ENCODE data around the gene PLA2G6. TPM values are rescaled to one million over a fixed set of nuclear protein-coding genes. Genes with fewer than 3 reads are reported as not detected.
A peak's percentile ranks its signal among the peaks of the same experiment; 100 is the strongest.

Gene PLA2G6
- total RNA-seq, 2 donors from 2014 or later = 36.6 to 90.7 TPM

DNA sequence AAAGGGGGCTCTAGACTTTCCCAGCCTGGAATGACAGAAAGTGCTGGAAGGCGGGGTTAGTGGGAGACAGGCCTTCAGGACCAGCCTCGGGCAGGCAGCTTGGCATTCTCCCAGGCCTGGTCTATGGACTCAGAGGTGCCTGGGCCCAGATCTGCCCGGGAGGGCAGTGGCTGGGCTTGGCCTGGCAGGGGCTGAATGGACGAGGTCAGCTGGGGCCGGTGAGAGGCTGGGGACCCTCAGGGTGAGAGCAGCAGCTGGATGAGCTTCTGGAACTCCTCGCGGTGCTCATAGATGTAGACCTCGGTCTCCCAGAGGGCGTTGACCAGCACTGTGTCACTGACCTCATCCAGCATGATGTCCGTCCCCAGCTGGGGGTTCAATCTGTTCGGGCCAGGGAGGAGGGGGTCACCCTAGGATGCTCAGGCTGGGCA lies 69.7 kb downstream of the PLA2G6 start:
- Mint-ChIP-seq H3K27ac (no peak overlapping the region), H3K4me1 (peaks cover 5% of the 10 kb centered on the region), H3K4me3 (no peak overlapping the region), H3K9me3 (no peaks in the 10 kb centered on the region), H3K36me3 (ENCODE audit: low read depth) (peaks cover 6% of the 10 kb centered on the region), H3K27me3 (no peaks in the 10 kb centered on the region)
- no peak for ATAC-seq (replicated peaks)

DNA sequence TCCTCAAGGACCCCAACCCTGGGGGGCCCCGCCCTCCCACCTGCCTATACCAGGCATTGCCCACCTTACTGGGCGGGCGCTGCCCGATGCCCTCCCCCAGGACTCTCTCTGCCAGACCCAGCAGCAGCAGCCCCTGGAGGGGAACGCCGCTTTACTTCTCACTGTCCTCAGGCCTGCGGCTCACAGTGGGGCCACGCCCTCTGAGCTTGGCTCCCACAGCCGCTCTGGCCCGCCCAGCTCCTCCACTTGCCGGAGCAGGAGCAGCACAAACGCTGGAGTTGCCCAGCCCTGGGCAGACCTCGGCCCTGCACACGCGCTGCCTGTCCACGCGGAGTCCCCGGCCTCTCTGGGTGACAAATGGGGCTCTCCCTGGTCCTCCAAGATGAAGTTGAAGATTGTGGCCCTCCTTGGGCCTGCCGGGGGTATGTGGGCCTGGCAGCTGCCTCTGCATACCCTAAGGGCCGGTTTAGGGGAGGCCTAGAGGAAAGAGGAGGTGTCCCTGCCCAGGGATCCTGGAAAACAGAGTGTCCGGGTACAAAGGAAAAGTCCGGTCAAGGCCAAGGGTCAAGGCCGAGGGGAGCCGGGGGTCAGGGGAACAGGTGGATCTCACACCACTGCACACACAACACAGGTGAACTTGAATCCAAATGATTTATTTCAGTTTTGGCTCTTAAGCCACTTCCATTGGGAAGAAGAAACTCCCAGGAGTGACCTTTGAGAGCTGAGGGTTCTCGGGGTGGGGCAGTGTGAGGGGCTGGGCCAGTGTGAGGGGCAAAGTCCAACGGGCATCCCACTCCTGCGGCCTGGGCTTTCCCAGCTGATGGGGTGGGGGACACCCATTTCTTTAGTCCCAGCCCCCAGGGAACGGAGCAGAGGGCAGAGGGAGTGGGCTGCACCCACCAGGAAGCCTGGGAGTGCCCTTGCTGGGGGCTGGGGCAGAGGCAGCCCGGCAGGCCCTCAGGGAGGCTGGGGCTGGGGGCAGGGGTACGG lies 70.5 kb downstream of the PLA2G6 start:
- peaks cover 6% of the 10 kb centered on the region for H3K36me3 Mint-ChIP-seq (ENCODE audit: low read depth)
- H3K4me3 Mint-ChIP-seq = no peak overlapping the region
- H3K27me3 Mint-ChIP-seq = no peaks in the 10 kb centered on the region
- peaks cover 5% of the 10 kb centered on the region for H3K4me1 Mint-ChIP-seq
- ATAC-seq (replicated peaks) = no peak
- H3K27ac Mint-ChIP-seq = no peak overlapping the region
- H3K9me3 Mint-ChIP-seq = no peaks in the 10 kb centered on the region

DNA sequence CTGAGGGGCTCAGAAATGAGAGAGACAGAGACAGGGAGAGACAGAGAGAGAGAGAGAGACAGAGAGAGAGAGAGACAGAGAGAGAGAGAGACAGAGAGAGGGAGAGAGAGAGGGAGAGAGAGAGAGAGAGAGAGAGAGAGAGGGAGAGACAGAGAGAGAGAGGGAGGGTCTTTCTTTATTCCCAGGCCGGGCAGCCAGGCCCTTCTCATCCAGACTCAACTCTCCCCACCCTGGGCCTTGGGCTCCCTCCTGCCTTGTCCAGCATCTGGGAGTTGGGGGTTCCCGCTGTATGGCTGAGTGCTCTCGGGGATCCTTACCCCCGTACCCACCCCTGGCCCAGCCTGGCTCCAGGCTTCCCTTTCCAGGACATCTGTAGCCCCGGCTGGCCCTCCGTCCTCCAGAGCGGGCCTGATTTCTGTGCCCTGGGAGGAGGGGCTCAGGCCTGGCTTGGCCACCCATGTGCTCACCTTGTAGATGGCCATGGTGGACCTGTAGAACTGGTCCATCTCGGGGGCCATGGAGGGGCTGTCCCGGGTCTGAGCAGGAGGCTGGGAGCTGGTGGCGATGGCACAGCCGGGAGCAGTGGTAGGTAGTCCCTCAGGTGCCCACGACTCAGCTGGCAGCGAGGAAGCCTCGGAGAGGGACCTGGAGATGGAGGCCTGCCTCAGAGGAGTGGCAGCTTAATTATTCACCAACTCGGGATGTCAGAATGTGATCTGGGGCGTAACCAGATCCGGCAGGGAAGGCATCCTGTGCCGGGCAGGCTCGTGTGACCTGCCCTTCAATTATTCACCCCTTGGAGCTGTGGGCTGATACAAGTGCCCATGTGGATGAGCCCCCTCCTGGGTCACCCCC lies 71.4 kb downstream of the PLA2G6 start, which contains the start of gene BAIAP2L2:
Gene BAIAP2L2 (minus strand): TSS at position 677 of the 855 bp plus-strand sequence. CDS start 159 bp downstream, at position 518.
- Mint-ChIP-seq H3K4me3 (no peak within 1 kb of the TSS), H3K36me3 (ENCODE audit: low read depth) (peaks cover 6% of the 10 kb centered on the region), H3K9me3 (no peaks in the 10 kb centered on the region), H3K4me1 (peaks cover 5% of the 10 kb centered on the region), H3K27ac (no peak within 1 kb of the TSS), H3K27me3 (no peaks in the 10 kb centered on the region)
- no peak for ATAC-seq (replicated peaks)

DNA sequence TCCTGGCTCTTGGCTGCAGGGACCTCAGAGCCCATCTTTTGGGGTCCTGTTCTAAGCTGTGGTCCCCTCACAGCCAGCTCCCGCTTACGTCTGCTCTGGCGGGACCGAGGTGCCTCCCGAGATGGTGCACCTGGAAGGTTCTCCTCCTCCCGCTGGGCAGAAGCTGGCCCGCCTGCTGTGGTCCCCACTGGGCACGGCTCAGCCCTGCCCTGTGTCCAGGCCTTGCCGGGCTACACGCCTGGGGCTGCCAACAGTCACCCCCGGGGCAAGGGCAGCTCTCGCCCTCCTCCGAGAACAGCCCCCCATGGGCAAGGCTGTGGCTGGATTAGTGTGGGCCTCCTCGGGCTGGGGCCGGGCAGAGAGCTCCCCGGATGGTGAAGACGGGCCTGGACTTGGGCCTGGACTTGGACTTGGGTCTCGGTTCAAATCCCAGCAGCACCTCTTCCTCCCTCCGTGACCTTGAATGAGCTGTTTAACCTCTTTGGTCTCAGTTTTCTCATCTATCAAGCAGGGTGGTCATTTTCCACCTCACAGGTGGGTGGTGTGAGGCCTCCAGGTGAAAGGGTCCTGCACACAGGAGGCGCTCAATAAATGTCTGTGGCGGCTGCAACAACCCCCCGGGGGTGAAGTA lies 72.1 kb downstream of the PLA2G6 start:
- Mint-ChIP-seq H3K36me3 (ENCODE audit: low read depth) (peaks cover 4% of the 10 kb centered on the region), H3K27ac (no peak overlapping the region), H3K27me3 (no peaks in the 10 kb centered on the region), H3K4me3 (no peak overlapping the region), H3K4me1 (peaks cover 8% of the 10 kb centered on the region), H3K9me3 (no peaks in the 10 kb centered on the region)
- ATAC-seq (replicated peaks) = no peak

DNA sequence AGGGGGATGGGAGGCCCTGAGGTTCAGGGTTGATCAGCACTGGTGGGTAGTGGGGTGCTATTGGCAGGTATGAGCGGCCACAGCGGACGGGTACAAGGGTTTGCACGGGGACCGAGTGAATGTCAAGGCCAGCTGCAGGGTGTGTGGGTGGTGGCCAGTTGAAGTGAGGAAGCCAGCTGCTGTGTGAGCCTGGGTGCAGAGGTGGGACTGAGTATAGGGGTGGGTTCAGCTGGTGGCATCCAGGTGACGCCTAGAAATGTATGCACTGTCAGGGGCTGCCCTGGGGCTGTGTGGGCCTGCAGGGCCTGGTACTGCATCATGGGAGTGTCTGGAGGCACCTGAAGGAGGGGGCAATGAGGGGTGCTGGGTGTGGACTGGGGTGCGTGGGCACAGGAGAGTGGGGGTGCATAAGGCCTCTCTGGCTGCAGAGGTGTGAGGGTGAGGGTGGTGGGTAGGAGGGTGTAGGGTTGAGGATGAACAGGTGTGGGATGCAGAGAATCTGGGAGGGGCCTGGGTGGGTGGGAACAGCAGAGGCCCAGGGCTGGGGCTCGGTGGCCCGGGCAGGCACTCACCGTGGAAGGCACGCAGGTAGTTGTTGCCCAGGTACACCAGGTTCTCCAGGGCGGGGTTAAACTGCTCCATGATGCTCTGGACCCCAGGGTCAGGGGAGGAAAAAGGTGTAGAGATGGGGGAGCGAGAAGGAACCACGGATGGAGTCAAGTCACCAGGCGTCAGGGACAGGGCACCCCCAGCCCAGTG lies 72.9 kb downstream of the PLA2G6 start:
- ATAC-seq (replicated peaks) = no peak
- H3K27ac Mint-ChIP-seq = no peak overlapping the region
- no peaks in the 10 kb centered on the region for H3K27me3 Mint-ChIP-seq

DNA sequence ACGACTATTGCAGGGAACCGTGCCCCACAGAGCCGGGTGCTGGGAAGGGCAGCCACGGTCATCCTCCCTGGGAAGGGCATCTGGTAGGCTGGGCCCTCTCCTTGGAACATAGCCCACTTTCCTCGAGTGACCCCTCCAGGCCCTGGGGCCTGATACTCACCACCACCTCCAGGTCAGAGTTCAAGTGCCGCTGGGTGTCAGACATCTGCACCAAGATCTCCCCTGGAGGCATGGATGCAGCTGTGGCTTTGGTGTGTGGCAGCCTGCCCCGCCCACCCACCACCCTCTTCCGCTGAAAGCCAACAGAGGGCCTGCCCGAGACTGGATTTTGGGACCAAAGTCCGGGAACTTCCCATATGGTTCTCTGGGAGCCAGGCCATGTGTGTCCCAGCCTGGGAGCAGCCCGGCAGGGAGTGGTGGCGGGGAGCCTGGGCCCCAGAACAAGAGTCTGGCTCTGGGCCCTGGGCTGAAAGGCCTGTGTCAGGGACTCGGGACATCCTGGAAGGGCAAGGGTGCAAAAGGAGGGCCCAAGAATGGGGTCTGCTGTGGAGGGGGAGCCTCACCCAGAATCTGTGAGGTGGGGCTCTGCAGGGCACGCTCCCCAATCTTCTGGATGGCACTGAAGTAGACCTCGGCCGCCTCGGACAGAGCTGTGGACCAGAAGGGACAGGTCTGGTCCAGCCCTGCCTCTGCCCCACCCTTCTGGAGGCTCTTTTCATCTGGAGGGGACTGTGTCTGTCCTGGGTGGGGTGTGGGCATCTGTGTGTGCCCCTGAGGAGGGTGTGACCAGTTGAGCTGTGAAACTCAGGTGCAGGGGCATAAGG lies 73.7 kb downstream of the PLA2G6 start:
- H3K27me3 Mint-ChIP-seq = no peaks in the 10 kb centered on the region
- H3K9me3 Mint-ChIP-seq = no peaks in the 10 kb centered on the region
- H3K4me3 Mint-ChIP-seq = no peak overlapping the region
- no peak overlapping the region for H3K27ac Mint-ChIP-seq
- H3K4me1 Mint-ChIP-seq = peaks cover 10% of the 10 kb centered on the region
- H3K36me3 Mint-ChIP-seq (ENCODE audit: low read depth) = no peaks in the 10 kb centered on the region
- no peak for ATAC-seq (replicated peaks)

More for the DNA sequence above, 72.9 kb downstream of the PLA2G6 start:
- H3K4me1 Mint-ChIP-seq = peaks cover 10% of the 10 kb centered on the region
- H3K36me3 Mint-ChIP-seq (ENCODE audit: low read depth) = no peaks in the 10 kb centered on the region
- H3K4me3 Mint-ChIP-seq = no peak overlapping the region
- H3K9me3 Mint-ChIP-seq = no peaks in the 10 kb centered on the region

DNA sequence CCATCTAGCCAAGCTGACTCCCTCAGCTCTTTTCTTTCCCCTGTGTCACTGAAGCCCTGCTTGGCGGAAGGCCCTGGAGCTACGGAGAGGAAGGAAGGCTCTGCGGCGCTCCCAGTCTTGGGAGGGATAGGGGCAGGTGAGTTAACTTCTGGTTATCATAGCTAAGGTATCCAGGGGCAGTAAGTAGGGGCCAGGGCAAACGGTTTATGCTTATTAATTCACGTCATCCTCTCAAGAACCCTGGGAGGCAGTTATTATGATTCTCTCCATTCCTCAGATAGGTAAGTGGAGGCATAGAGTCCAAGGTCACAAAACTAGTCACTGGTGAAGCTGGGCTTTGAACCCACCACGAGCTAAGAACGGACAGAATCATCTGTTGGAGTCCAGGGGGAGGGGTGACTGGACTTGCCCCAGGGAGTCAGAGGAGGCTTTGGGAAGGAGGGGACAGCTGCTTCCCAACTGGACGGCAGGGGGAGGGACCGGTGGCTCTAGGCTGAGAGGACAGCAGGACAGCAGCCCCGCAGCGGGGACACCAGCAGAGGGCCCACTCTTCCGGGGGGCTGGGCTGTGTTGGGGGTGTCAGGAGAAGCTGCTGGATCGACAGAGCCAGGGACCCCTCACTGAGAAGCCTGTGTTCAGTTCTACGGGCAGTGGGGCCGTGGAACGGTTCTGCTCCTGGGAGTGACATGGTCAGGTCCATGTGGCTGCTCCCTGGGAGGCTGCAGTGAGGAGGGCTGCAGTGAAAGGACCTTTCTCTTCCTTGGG lies 74.6 kb downstream of the PLA2G6 start:
- H3K27me3 Mint-ChIP-seq = no peaks in the 10 kb centered on the region
- no peak for ATAC-seq (replicated peaks)
- H3K9me3 Mint-ChIP-seq = no peaks in the 10 kb centered on the region
- no peaks in the 10 kb centered on the region for H3K36me3 Mint-ChIP-seq (ENCODE audit: low read depth)
- H3K27ac Mint-ChIP-seq = no peak overlapping the region
- peaks cover 10% of the 10 kb centered on the region for H3K4me1 Mint-ChIP-seq
- H3K4me3 Mint-ChIP-seq = no peak overlapping the region

DNA sequence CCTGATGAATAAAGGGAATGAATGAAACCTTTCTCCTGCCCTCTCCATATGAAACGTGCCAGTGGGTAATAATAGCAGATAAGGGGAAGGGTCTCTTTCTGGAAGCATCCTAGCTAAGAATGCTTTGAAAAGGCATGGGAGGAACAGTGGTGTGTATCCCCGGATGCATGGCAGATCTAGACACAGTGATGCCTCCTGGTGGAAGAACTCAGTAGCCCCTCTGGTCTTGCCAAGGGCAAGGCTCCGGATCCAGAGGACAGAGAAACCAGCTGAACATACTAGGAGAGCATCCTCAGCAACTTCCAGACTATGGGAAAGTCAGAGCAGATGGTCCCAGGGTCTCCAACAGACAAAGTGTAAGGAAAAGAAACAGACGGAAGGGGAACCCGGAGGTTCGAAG lies 77.5 kb downstream of the PLA2G6 start:
- H3K27ac Mint-ChIP-seq = peak overlapping the region; percentile 41
- H3K4me3 Mint-ChIP-seq = no peak overlapping the region
- no peak for ATAC-seq (replicated peaks)
- H3K36me3 Mint-ChIP-seq (ENCODE audit: low read depth) = no peaks in the 10 kb centered on the region
- no peaks in the 10 kb centered on the region for H3K27me3 Mint-ChIP-seq
- no peaks in the 10 kb centered on the region for H3K9me3 Mint-ChIP-seq
- H3K4me1 Mint-ChIP-seq = peaks cover 15% of the 10 kb centered on the region

DNA sequence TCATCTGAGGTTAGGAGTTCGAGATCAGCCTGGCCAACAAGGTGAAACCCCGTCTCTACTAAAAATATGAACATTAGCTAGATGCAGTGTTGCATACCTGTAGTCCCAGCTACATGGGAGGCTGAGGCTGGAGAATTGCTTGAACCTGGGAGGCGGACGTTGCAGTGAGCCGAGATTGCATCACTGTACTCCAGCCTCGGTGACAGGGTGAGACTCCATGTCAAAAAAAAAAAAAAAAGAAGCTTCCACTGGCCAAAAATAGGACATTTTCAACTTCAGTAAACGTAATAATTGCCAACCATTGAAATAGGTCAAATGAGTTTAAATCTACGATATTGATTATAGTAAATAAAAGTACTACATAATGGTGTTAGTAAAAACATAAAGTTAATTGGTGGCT lies 78.0 kb downstream of the PLA2G6 start:
- no peak overlapping the region for H3K27ac Mint-ChIP-seq
- H3K4me1 Mint-ChIP-seq = peaks cover 15% of the 10 kb centered on the region
- no peaks in the 10 kb centered on the region for H3K9me3 Mint-ChIP-seq
- H3K27me3 Mint-ChIP-seq = no peaks in the 10 kb centered on the region
- no peak for ATAC-seq (replicated peaks)
- H3K4me3 Mint-ChIP-seq = no peak overlapping the region
- H3K36me3 Mint-ChIP-seq (ENCODE audit: low read depth) = no peaks in the 10 kb centered on the region

DNA sequence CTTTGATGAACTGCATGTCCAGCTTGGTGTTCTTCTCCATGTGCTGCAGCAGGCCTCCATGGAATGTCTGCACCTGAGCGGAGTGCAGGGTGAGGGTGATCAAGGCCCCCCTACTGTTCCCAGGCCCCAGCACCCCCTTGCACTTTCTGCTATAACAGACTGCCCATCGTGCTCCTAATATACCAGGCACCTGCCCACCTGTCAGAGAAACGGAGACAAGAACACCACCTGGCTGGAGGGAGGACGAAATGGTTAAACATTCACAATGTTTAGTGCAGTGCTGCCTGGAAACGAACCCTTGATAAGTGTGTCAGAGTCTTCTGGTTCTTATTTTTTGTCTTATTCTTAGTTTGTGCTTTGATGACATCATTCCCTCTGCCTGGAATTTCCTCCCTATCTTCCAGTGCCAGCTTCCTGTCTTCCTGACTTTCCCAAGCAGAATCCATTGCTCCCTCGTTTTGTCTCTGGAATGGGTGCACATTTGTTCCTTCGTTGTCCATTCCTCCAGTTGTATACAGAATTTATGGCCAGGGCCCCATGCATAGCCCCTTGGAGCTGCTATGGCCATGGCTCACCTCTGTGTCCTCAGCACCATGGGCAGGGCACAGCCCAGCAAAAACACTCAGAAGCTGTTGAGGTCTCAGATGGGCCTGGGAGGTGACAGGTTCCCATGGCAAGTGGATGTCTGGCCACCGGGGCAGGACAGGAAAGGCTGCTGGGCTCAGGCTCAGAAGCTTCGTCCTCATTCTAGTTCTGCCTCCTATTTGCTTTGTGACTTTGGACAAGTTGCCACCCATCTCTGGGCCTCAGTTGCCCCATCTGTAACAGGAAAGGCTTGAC lies 83.0 kb downstream of the PLA2G6 start:
- no peak overlapping the region for H3K27ac Mint-ChIP-seq
- H3K9me3 Mint-ChIP-seq = no peaks in the 10 kb centered on the region
- no peaks in the 10 kb centered on the region for H3K27me3 Mint-ChIP-seq
- H3K4me3 Mint-ChIP-seq = no peak overlapping the region
- H3K36me3 Mint-ChIP-seq (ENCODE audit: low read depth) = no peaks in the 10 kb centered on the region
- H3K4me1 Mint-ChIP-seq = peaks cover 6% of the 10 kb centered on the region
- ATAC-seq (replicated peaks) = no peak

DNA sequence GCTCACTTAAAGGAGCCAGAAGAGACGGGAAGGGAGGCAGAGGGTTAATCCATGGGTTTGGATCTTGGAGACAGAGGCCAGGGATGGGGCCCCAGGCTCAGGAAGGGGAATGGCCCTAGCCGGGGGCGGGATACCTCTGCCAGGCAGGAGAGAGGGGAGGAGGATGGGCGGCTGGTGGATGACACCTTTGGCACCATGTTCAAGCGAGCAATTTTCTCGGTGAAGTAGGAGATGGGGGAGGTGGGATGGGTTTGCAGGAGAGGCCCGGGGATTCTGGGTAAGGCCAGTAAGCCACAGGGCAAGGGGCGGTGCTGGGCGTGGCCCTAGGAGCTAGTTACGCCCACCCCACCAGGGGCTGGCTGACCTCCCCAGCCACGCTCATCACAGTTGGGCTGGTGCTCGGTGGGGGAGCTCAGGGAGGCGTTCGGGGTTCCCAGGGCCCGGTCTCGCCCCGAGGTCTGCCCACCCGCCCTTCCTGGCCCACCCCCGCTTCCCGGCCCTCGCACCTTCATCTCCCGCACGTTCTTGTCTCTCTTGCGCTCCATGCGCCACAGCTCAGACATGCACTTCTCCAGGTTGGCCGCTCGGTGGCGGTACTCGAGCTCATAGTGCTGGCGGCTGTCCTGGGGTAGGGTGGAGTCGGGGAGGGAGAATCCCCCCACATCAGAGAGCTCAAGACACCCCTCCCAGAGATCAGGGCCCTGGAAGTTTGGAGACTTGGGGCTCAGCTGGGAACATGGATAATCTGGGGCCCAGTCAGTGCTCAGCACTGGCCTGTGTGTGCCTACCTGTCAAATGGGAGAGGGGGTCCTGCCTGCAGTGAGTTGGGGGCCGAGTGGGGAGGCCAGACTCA lies 83.8 kb downstream of the PLA2G6 start:
- Mint-ChIP-seq H3K27ac (no peak overlapping the region), H3K27me3 (no peaks in the 10 kb centered on the region), H3K36me3 (ENCODE audit: low read depth) (no peaks in the 10 kb centered on the region), H3K9me3 (no peaks in the 10 kb centered on the region), H3K4me3 (no peak overlapping the region), H3K4me1 (peaks cover 6% of the 10 kb centered on the region)
- no peak for ATAC-seq (replicated peaks)

Measured in activated T-helper 17 cell treated with anti-CD3 and anti-CD28 coated beads, Interleukin-2, amount 50 U/mL, for 72 hours (primary cell).